Ishikawa (cell line): Measurements from ENCODE around the gene SUGP1.
A peak's percentile ranks its signal among the peaks of the same experiment; 100 is the strongest.

ENCODE experiments used
- CEBPB ChIP-seq: IDR thresholded peaks from 2 replicates; pipeline ENCODE4 v1.6.1; 2012
- CREB1 ChIP-seq: IDR thresholded peaks from 2 replicates; pipeline ENCODE4 v1.6.1; 2012; ENCODE audit warnings: low read depth
- EGR1 ChIP-seq: IDR thresholded peaks from 2 replicates; pipeline ENCODE4 v1.6.1; 2012
- EP300 ChIP-seq: IDR thresholded peaks from 2 replicates; pipeline ENCODE4 v1.6.1; 2012; ENCODE audit warnings: borderline replicate concordance
- FOXM1 ChIP-seq: IDR thresholded peaks from 2 replicates; pipeline ENCODE4 v1.6.1; 2012; ENCODE audit warnings: low read depth, borderline replicate concordance
- MAX ChIP-seq: IDR thresholded peaks from 2 replicates; pipeline ENCODE4 v1.6.1; 2012
- NFIC ChIP-seq: IDR thresholded peaks from 2 replicates; pipeline ENCODE4 v1.6.1; 2012
- RAD21 ChIP-seq: IDR thresholded peaks from 2 replicates; pipeline ENCODE4 v1.6.1; 2012; ENCODE audit warnings: low read depth
- REST ChIP-seq: IDR thresholded peaks from 2 replicates; pipeline ENCODE4 v1.6.1; 2012; ENCODE audit warnings: low read depth, mild to moderate bottlenecking
- TAF1 ChIP-seq: IDR thresholded peaks from 2 replicates; pipeline ENCODE4 v1.6.1; 2012; ENCODE audit warnings: low read depth, mild to moderate bottlenecking
- TCF12 ChIP-seq: IDR thresholded peaks from 2 replicates; pipeline ENCODE4 v1.6.1; 2012; ENCODE audit warnings: low read depth
- TEAD4 ChIP-seq: IDR thresholded peaks from 2 replicates; pipeline ENCODE4 v1.6.1; 2012
- USF1 ChIP-seq: IDR thresholded peaks from 2 replicates; pipeline ENCODE4 v1.6.1; 2012
- YY1 ChIP-seq: IDR thresholded peaks from 2 replicates; pipeline ENCODE4 v1.6.1; 2012; ENCODE audit warnings: low read depth
- ZBTB7A ChIP-seq: IDR thresholded peaks from 2 replicates; pipeline ENCODE4 v1.6.1; 2012; ENCODE audit warnings: low read depth

Gene SUGP1

GRCh38 chr19:19257836-19258588 lies 62.3 kb downstream of the SUGP1 start:
- no peak for TF ChIP-seq CEBPB
- no peak for TF ChIP-seq EP300
- no peak for TF ChIP-seq TCF12
- TF ChIP-seq RAD21, result no peak
- no peak for TF ChIP-seq TEAD4
- TF ChIP-seq TAF1, result no peak
- TF ChIP-seq YY1, result no peak
- no peak for TF ChIP-seq NFIC
- no peak for TF ChIP-seq ZBTB7A

GRCh38 chr19:19257137-19257536 lies 63.2 kb downstream of the SUGP1 start:
- TF ChIP-seq MAX, result peak; percentile 58
- TF ChIP-seq USF1, result peak; percentile 91
- TF ChIP-seq FOXM1, result no peak

GRCh38 chr19:19256072-19256969 lies 64.0 kb downstream of the SUGP1 start:
- TF ChIP-seq NFIC (no peak), EP300 (no peak), CEBPB (no peak), RAD21 (no peak), USF1 (no peak), TEAD4 (no peak), CREB1 (no peak), MAX (no peak), TCF12 (no peak), FOXM1 (no peak), REST (no peak), TAF1 (no peak), YY1 (no peak), EGR1 (no peak), ZBTB7A (no peak)

GRCh38 chr19:19250196-19250801 lies 70.0 kb downstream of the SUGP1 start:
- TF ChIP-seq CEBPB (no peak), NFIC (no peak), EGR1 (no peak), REST (no peak), RAD21 (no peak), TAF1 (no peak), TEAD4 (no peak), YY1 (no peak), TCF12 (no peak), CREB1 (no peak), ZBTB7A (no peak), USF1 (no peak), MAX (no peak), EP300 (no peak), FOXM1 (no peak)

- TF ChIP-seq NFIC (no peak), TEAD4 (no peak), ZBTB7A (no peak), USF1 (no peak), RAD21 (no peak), CREB1 (no peak), REST (no peak), MAX (no peak), EGR1 (no peak), FOXM1 (no peak)
Observed at GRCh38 chr19:19240476-19240875, 79.8 kb downstream of the SUGP1 start.
